ENCODE measurements around the gene PDZRN3. TPM values are rescaled to one million over a fixed set of nuclear protein-coding genes. Genes with fewer than 3 reads are reported as not detected.

PDZRN3 gene
- total RNA-seq, 1 experiment from 2014 or later: 0.17 TPM

GRCh38 chr3:73446467-73447110 lies 178.2 kb downstream of the PDZRN3 start:
- no peak for TF ChIP-seq POLR2AphosphoS5 (IDR thresholded peaks at IDR 0.05; ENCODE audit: low read depth, low read length)
- TF ChIP-seq CEBPB (IDR thresholded peaks at IDR 0.05; ENCODE audit: low read depth): no peak
- no peak for TF ChIP-seq ZFX (IDR thresholded peaks at IDR 0.05)
- TF ChIP-seq EZH2 (IDR thresholded peaks at IDR 0.05): no peak
- TF ChIP-seq CTCF (IDR thresholded peaks at IDR 0.05 in 2 of 3, conservative IDR thresholded peaks at IDR 0.05 in 1 of 3; ENCODE audit: borderline replicate concordance in 1 of 3, insufficient read depth in 1 of 3, low read depth in 2 of 3, low read length in 2 of 3): no peak
- no peak for TF ChIP-seq CBX3 (IDR thresholded peaks at IDR 0.05; ENCODE audit: low read depth)
- ChIA-PET CTCF (no interaction called here), RAD21 (ENCODE audit: low non-redundant PET in 1 of 2, low total read pairs in 2 of 2, uncharacterized antibody in 2 of 2, unreplicated experiment in 2 of 2) (no interaction called here), POLR2A (no interaction called here)
- Histone ChIP-seq H4K20me1 (ENCODE audit: insufficient read depth) (no peaks in the 10 kb centered on the region), H3K27ac (ENCODE audit: low read depth, low read length) (no peak overlapping the region), H3K27me3 (ENCODE audit: insufficient read depth, low read length) (peaks cover 21% of the 10 kb centered on the region), H3K9ac (ENCODE audit: low read length) (no peak overlapping the region), H3K4me1 (ENCODE audit: control insufficient read depth in 1 of 2, insufficient read depth in 2 of 2, low read length in 2 of 2) (no peaks in the 10 kb centered on the region), H3K79me2 (ENCODE audit: insufficient read depth, low read length) (no peaks in the 10 kb centered on the region), H3K4me2 (ENCODE audit: low read length) (no peak overlapping the region), H3K36me3 (ENCODE audit: control insufficient read depth in 1 of 2, insufficient read depth in 2 of 2, low read length in 2 of 2) (no peaks in the 10 kb centered on the region), H2AFZ (ENCODE audit: low read depth, low read length, poor library complexity, severe bottlenecking) (no peak overlapping the region), H3K9me2 (ENCODE audit: insufficient read depth) (no peaks in the 10 kb centered on the region), H3K9me3 (ENCODE audit: control insufficient read depth in 1 of 2, insufficient read depth in 1 of 2, low read depth in 1 of 2, low read length in 2 of 2) (no peaks in the 10 kb centered on the region), H3K4me3 (replicated peaks in 1 of 2; ENCODE audit: low read depth in 1 of 2, low read length in 2 of 2) (no peak overlapping the region)
- BruUV-seq (replicated peaks): no TSS peak
- intact Hi-C loops (cut with micrococcal nuclease): no loop called here
- ATAC-seq: no peak
- DNase-seq (ENCODE audit: low read depth, low spot score): no peak

DNA sequence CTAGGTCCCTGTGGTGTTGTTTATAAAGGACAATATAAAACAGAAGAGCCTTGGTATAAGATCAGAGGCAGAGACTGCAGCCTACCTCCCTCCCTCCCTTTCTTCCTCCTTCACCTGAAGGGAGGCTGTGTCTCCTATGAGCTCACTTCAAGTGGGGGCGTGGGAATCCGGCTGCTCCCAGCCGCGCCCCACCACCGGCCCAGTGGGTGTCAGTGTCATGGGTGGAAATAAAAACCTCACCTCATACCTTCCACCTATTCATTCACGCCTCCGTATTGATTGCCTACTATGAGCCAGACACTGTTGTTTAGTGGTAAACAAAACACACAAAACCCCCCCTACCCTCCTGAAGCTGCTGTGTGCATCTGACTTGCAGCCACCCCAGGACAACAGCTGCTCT lies 181.9 kb downstream of the PDZRN3 start:
- Histone ChIP-seq H3K4me3 (replicated peaks in 1 of 2; ENCODE audit: low read depth in 1 of 2, low read length in 2 of 2) (no peak overlapping the region), H3K27me3 (ENCODE audit: insufficient read depth, low read length) (0 out of 2 replicates have a peak, but pooled peaks cover 9% of the 10 kb centered on the region), H4K20me1 (ENCODE audit: insufficient read depth) (no peaks in the 10 kb centered on the region), H3K9me3 (ENCODE audit: control insufficient read depth in 1 of 2, insufficient read depth in 1 of 2, low read depth in 1 of 2, low read length in 2 of 2) (no peaks in the 10 kb centered on the region), H3K4me2 (ENCODE audit: low read length) (no peak overlapping the region), H3K9me2 (ENCODE audit: insufficient read depth) (no peaks in the 10 kb centered on the region), H3K27ac (ENCODE audit: low read depth, low read length) (no peak overlapping the region), H2AFZ (ENCODE audit: low read depth, low read length, poor library complexity, severe bottlenecking) (no peak overlapping the region), H3K4me1 (ENCODE audit: control insufficient read depth in 1 of 2, insufficient read depth in 2 of 2, low read length in 2 of 2) (no peaks in the 10 kb centered on the region), H3K9ac (ENCODE audit: low read length) (no peak overlapping the region), H3K36me3 (ENCODE audit: control insufficient read depth in 1 of 2, insufficient read depth in 2 of 2, low read length in 2 of 2) (no peaks in the 10 kb centered on the region), H3K79me2 (ENCODE audit: insufficient read depth, low read length) (no peaks in the 10 kb centered on the region)
- intact Hi-C loops (cut with micrococcal nuclease): no loop called here
- ChIA-PET RAD21 (ENCODE audit: low non-redundant PET in 1 of 2, low total read pairs in 2 of 2, uncharacterized antibody in 2 of 2, unreplicated experiment in 2 of 2) (no interaction called here), CTCF (no interaction called here), POLR2A (no interaction called here)
- no peak for DNase-seq (ENCODE audit: low read depth, low spot score)
- TF ChIP-seq EZH2 (IDR thresholded peaks at IDR 0.05): no peak
- no TSS peak for BruUV-seq (replicated peaks)
- no peak for ATAC-seq

Measured in HCT116 (cell line).